NCI-H146 treated with DMSO at 0.1 percent for 48 hours (cell line): ENCODE measurements around the gene ELOVL3.
A peak's percentile ranks its signal among the peaks of the same experiment; 100 is the strongest.

Experiments used
- DNase-seq: peaks from one replicate; lab custom pipeline; 2025; ENCODE audit not compliant: unreplicated experiment; lab: John Stamatoyannopoulos, UW

Gene ELOVL3

DNA sequence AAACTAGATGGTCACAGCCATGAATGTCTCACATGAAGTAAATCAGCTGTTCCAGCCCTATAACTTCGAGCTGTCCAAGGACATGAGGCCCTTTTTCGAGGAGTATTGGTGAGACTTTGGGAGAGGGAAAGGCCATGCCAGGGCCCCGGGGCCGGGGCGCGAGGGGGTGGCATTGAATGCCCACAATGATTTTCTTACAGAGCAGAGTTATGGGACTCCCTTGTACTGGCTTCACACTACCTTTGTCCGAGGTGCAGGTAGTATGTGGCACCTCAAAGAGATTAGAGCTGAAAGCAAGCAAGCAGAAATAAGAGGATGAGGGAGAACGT lies 407 bp downstream of the ELOVL3 start:
- no peak for DNase-seq

DNA sequence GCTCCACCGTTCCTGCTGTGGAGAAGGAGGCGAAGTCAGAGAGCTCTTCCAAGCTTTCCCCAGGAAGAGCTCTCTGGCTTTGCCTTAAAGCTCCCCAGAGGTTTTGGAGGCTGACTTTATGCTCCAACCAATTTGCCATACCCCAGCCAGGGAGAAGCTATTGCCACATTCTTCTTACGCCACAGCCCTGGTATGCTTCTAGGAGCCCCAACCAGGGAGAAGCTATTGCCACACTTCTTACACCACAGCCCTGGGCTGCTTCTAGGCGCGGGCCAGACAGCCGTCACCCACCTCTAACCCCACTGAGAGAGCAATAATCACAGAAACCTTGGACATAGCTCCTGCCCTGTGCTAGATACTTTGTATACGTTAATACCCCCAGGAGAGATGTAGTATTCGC lies 951 bp downstream of the ELOVL3 start:
- no peak for DNase-seq

DNA sequence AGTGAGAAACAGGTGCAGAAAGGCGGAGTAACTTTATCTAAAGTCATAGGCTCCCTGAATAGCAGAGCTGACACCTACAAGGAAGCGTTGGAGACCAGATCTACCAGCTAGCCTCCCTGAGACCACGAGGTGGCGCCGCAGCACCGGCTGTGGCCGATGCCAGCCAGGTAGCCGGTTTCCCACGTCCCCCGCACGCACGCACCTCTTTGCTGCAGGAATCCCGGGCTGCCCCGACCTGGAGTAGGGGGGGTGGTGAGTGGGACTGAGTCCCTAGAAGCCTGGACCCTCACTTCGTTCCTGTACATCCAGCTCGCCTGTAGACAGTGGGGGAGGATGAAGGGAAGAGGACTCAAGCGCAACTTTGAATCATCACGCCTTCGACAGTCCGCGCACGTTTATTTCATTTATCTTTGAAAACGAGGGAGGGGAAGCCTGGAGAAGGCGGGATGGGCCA lies 3.7 kb downstream of the ELOVL3 start:
- peak; percentile 63 for DNase-seq

DNA sequence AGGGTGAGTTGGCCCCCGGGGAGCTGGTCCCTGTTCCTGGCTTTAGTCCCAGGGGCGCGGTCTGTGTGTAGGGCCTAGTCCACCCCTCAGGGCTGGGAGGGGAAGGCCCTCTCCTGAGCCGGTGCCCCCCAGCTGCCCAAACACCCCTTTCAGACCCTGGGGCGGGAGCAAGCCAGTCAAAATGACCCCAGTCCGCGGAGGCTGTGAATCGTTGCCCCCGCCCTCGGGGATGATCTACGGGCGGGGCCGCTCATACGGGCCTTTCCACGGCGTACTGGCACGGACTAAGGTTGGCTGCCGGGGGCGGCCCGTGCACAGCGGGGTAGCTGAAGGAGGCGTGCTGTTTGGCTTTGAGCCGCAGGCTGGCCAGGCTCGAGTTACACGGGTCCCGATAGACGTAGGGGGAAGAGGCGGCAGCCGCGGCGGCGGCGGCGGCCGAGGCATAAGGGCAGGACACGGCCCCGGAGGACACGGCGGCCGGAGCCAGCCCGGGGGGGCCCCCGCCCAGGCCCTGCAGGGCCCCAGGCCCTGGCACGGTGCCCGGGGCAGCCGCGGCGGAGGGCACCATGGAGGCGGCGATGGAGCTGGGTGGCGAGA lies 4.3 kb downstream of the ELOVL3 start:
- DNase-seq: peak; percentile 58

DNA sequence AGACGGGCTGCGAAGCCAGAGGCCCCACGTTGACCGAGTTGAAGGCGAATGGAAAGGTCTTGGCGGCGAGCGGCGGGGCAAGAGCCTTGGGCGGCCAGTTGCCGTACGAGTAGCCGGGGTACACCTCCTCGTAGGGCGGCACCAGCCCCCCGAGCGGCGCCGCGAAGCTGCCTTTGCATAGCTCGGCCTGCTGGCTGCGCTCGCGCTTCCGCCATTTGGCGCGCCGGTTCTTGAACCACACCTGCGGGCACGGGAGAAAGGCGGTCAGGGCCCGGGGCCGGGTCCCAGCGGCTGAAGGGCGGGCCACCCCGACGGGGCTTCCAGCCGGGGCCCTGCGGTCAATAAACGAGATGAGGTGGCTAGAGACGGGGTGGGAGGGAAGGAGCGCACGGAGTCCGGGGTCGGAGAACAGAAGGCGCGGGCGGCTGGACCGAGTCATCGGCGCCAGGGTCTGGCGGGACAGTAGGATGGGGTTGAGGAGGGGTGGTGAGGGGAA lies 4.8 kb downstream of the ELOVL3 start:
- DNase-seq: no peak

DNA sequence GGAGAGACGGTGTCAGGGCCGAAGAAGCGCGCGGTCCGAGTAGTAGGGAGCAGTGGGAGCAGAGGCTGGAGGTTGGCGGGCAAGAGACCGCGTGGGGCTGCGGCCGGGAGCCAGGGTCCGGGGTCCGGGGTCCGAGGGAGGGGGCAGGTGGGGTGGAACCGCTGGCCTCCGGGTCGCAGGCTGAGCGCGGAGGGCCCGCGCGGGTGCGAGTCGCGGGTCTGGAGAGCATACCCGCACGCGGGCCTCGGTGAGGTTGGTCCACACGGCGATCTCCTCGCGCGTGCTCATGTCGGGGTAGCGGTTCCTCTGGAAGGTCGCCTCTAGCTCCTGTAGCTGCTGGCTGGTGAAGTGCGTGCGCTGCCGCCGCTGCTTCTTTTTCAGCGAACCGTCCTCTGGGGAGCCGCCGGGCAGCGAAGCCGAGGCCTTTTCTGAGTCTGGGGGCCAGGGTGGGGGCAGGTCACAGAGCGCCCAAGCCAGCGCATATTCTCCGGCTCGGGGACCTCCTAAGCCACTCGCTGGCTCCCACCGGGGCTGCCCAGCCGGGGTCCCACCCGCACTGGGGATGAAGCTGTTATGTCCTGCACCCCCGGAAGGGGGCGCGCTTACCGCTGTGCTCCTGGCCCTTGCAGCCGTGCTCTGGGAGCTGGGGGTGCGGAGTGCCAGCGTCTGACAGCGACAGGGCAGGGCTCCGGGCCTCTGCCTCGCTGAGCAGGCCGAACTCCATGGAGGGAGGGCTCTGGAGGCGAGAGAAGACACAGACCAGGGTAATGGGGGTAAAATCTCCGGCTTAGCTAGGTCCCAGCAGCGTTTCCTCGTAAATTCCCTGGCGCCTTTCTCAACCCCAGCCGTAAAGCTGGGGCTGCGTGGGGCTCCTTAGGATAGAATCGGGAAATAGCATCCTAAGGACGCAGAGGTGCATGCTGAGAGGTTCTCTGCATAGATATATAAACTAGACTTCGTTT lies 5.5 kb downstream of the ELOVL3 start:
- no peak for DNase-seq

DNA sequence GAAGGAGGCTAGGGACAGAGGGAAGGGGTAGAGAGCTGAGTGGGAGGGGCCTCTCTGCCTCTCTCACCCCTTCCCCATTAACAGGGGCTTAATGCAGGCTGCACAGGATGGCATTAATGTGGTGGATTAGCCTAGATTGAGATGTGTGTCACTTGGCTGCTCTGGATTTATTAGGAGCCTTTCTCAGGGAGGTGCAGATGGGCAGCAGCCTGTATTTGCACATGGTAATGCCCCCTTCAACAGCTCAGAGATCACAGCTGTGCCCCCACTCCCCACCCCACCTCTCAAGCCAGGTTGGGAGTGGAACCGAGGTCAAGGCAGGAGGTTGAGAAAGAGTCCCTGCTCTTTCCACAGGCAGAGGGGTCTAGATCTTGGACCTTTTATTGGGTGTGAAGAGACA lies 7.9 kb downstream of the ELOVL3 start:
- no peak for DNase-seq

DNA sequence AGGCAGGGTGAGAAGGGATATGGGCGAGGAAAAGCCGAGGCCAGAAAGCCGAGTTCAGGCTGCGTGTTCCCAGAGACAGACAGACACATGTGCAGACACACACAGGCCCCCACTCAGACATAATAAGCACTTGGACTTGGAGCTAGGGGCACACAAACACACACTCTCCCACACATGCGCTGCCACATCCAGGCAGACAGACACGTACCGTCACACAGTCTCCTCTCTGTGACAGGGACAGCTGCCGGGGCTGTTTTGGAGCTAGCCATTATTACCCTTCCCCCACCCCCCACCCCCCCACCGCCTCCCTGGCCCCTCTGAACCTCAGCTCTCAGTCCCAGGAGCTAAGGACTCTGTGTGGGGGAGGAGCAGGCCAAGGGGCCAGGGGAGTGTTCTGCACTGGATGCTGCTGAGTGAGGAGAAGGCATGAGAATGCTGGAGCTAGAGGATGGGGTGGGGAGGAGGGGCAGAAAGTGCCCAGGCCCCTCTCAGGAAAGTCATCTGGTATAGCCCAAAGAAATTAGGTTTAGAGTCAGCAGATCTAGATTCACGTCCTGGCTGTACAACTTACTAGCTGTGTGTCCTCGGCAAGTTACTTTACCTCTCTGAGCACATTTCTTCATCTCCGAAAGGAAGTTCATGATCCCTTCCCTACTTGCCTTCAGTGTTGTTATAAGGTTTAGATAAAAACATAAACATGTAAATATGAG lies 8.9 kb downstream of the ELOVL3 start:
- no peak for DNase-seq

DNA sequence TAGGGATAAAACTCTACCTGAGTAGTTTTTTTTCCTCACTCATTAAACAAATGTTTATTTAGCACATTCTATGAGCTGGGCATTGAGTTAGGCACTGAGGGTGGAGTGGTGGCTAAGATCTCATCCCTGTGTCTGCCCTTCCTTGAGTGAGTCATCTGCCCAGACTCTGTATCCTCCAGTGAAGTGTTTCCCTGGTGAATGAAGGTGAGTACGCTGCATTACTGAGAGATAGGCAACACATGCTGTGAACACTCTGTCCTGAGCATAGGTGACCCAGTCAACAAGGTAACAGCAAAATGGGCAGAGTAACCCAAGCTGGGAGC lies 9.5 kb downstream of the ELOVL3 start:
- no peak for DNase-seq

DNA sequence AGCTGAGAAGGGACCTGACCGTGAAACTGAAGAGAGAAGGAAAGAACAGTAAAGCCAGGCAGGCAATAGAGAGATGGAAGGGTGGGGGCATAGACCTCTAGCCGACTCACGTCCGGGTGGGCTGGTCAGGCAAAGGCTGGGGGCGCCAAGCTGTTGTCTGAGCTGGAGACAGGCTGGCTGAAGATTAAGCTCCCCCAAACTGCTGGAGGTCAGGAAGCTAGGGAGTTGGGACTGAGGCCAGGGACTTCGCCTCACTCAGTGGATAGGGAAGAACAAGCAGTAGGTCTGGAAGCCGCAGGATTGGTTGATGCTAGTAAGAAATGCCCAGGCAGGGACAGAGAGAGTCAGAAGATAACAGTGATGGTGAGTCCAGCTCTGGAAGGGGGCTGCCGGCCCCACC lies 9.9 kb downstream of the ELOVL3 start:
- no peak for DNase-seq

DNA sequence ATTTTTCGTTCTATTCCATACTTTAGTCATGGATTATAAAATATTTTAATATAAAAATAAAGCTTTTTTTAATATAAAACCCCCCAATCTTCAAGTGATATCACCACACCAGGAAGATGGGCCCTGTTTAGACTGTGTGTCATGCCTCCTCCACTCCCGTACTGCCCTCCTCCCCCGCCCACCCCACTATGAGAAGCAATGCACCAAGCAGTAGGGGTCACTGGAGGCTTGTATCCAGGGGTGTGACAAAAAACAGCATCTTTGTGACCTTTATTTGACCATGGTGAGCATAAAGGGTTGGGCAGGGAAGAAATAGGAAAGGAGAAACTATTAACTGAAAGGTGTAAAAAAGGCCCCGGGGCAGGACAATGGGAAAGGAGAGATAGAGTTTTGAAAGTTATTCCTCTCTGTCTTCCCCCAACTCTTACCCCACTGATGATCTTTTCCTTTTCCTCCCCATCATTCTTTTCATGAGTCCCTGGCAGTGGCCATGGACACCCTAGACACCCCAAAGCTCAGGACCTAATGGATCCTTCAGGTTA lies 11.7 kb downstream of the ELOVL3 start:
- DNase-seq: no peak

DNA sequence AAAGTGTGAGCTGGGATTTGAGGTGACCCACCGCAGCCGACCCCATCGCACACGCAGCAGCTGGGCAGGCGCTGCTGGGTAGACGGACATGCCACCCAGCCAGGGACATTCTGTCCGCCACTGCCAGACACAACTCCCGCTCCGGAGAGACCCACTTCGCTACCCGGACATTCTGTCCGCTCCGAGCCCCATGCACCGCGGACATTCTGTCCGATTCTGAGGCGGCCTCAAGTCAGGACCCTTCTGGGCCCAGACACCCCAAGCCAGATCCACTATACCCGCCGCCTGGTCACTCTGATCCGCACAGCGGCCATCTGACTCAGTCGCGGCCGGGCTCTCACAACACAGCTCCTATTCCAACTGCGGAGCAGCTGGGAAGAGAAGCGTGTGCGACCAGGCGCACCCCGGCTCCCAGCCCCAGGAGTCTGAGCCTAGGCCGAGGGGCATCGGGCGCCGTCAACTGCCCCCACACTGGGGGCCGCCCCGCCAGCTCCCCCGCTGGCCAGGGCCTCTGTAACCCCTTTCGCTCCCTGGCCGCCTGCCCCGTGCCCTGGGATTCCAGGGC lies 14.4 kb downstream of the ELOVL3 start:
- DNase-seq: no peak

DNA sequence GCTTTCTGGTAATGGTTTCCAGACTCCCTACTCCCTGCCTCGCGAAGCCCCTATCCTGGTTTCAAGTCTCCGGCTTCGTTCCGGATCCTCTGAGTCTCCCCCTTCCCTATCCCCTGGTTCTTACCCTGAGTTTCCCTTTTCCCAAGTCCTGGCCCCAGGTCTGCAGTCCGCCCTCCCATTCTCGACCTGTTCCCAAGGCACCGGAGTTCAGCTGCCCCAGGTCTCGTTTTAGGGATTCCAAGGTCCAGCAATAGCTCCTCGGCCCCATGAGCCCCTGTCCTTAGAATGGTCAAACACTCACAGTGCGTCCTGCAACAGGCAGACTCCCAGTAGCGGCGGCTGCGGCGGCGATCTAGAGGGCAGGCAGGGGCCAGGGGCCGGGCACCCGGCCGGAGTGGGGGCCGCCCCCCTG lies 14.9 kb downstream of the ELOVL3 start:
- no peak for DNase-seq

DNA sequence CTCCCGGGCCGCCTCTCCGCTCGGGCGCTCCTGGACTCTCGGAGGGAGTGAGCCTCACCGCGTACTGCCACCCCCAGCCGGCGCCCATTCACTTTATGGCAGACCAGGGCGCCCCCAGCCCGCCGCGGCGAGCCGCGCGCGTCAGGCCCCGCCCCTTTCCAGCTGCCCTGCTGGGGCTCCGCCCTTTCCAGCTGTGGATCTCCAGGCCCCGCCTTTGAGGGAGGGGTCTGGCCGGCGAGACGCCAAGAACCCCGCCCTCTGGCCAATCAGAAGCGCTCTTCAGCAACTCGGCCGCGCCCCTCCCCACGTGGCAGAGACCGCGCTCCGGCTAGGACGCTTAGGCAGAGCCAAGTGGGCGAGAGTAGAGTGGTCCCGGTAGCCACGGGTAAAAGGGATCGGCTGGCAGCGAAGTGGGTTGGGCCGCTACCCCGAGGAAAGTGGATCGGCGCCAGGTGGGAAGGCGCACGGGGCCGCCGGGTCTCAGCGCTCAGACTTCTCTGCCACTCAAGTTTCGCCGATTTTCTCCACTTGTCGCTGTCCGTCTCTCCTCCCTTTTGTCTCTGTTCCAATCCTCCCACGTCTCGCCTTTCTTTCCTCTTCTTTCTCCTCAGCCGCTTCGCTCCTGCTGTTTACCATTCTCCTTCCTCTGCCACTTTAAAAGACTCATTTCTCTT lies 15.5 kb downstream of the ELOVL3 start, which contains the start of gene PITX3:
Gene PITX3, minus strand, starts transcription at position 69 of the 674 bp plus-strand sequence. CDS start 9,432 bp downstream, outside the sequence.
- DNase-seq: peak; percentile 67

DNA sequence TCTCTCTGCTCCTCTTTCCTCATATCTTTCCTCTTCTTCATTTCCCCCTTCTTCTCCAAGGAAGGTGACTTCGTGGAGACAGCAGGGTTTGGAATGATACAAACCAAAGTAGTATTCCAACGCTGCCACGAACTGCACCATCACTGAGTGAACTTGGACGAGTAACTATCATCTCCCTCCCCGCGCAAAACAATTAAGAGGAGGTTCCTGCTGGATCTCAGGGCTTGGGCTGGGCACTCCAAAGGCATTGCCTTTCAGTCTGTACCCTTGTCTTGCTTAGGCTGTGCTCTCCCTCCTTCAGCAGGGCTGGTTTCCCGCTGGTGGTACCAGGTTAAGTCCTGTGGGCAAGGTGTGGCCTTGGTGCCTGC lies 16.0 kb downstream of the ELOVL3 start:
- no peak for DNase-seq

DNA sequence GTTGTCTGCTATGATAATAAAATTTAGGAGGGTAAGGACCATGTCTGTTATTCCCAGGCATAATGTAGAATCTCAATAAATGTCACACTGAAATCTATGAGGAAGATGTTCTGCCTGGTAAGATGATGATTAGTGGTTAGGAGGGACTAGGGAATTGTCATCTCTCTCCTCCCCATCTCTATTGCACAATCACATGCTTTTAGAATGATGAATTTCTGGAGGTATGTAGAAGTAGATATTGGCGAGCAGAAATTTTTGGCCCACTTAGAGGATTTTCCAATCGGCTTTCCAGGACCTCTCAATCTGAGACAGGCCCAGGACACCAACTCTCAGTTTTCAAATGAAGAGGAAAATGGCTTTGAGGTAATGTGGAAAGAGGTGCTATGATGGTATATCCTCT lies 17.2 kb downstream of the ELOVL3 start:
- no peak for DNase-seq

DNA sequence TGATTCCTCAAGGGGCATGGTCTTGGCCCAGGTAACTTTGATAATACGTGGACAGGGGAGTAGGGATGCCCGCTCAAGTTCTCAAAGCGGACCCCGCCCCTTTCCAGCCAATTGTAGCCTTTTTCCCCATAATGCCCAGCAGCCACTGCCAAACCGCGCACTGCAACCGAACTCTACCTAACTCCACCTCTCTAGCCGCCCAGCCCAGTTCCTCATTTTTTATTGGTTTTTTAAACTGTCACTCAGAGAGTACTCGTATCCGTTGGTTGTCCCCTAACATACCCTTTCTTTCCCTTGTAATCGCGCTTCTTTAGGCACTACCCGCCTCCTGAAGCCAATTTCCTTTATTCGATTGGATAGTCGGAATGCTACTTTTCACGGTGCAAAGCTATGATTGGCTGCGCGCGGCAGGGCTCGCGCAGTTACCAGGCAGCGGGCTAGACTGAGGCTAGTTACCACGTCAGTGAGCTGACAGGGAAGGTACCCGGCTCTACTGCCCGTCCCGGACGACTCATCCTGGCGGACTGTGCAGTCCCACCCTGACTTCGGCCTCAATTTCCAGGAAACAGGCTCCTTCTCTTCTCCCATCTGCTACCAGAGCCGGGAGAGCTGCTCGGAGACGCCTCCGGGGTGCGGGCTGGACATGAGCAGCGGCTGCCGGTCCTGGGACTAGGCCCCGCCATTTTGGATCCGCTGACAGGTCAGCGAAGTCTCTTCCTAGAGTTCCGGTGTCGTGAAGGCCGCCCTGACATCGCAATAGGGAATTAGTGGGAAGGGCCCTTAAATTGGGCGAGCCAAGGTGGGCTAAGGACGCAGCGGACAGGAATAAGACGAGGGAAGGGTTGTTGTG lies 19.2 kb downstream of the ELOVL3 start, which contains the start of gene GBF1:
Gene GBF1, plus strand, starts transcription at position 451 of the 850 bp plus-strand sequence. CDS start 13,407 bp downstream, outside the sequence.
- peak; percentile 100 for DNase-seq

DNA sequence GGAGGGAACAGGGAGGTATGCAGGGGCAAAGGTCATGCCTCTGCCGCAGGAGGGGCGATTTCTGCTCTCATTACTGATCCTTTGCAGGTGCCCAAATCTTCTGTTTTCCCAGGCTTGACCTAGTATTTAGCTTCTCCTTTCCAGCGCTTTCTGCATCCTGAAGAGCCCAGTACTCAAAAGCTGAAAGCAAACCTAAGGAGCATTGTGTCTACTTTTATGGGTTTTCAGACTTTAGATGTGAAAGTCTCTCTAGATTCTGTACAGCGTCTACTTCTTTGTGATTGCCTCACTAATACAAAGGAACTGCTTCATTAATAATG lies 19.8 kb downstream of the ELOVL3 start:
- no peak for DNase-seq

DNA sequence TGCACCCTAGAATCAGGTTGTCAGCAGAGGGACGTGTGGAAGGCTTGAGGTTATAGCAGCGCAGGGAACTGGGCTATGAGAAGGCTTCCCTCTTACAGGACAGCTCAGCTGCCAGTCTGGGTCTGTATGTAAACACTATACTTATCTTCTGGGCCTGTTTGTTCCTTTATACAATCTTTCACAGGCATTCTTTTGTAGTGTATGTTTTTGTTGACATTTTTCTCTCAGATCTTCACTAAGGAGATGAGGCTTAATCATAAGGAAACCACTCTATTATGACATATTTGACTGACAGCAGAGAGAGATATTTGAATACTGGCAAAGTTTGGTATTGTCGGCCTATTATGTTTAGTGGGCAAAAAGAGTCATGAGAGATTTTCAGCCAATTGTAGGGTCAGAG lies 20.2 kb downstream of the ELOVL3 start:
- no peak for DNase-seq

DNA sequence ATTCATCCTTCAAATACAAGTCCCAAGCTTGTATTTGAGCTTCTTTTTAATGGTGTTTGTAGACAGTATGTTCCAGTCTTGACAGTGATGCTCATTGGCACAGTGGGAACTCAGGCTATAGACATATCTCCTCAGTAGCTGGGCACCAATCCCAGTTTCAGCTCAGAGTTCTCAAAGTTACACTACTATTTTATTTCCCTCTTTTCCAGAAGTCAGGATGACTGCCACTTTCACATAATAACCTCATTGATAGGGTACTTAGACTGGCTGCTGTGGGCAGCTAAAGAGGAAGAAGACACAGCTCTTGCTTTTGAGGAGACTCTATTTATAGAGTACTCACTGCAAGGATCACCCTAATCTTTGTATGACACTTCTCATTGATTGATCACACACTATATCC lies 21.6 kb downstream of the ELOVL3 start:
- no peak for DNase-seq
